GM12891 (cell line): ENCODE data around the gene ITM2B.
"Not testable (repeated sequence)": the region's sequence is repeated elsewhere in the genome, so short reads cannot be mapped to it uniquely, and the experiment has no call there.

Experiments
- DNase-seq: peaks from one replicate; pipeline ENCODE4 v3.0.0; 2011; ENCODE audit warnings: low spot score; ENCODE audit not compliant: insufficient read length
- FAIRE-seq: peaks from 2 replicates; lab custom pipeline; 2011; peaks lifted over from hg19 to GRCh38; lab: Jason Lieb, UNC
- PAX5 ChIP-seq: IDR thresholded peaks from 2 replicates; pipeline ENCODE4 v1.6.1; 2011; ENCODE audit warnings: low read length, moderate library complexity, mild to moderate bottlenecking; ENCODE audit not compliant: insufficient read depth, severe bottlenecking
- POLR2A ChIP-seq: IDR thresholded peaks from 2 replicates; pipeline ENCODE4 v1.6.1; 2011; ENCODE audit warnings: low read depth, low read length, control low read depth
- POLR2AphosphoS5 ChIP-seq: IDR thresholded peaks from 2 replicates; pipeline ENCODE4 v1.6.1; 2011; ENCODE audit warnings: low read depth, low read length, control low read depth
- POU2F2 ChIP-seq: IDR thresholded peaks from 2 replicates; pipeline ENCODE4 v1.6.1; 2011; ENCODE audit warnings: low read depth, mild to moderate bottlenecking, control low read depth, low read length, moderate library complexity
- SPI1 ChIP-seq: IDR thresholded peaks from 2 replicates; pipeline ENCODE4 v1.6.1; 2011; ENCODE audit warnings: low read depth, low read length, control low read depth
- TAF1 ChIP-seq: IDR thresholded peaks from 2 replicates; pipeline ENCODE4 v1.6.1; 2011; ENCODE audit warnings: low read depth, low read length, control low read depth

ITM2B gene

GRCh38 chr13:48201044-48201443, 32.0 kb upstream of the ITM2B start:
- no peak for DNase-seq
- no peak for FAIRE-seq
- no peak for TF ChIP-seq POLR2AphosphoS5
- no peak for TF ChIP-seq SPI1
- no peak for TF ChIP-seq TAF1
- no peak for TF ChIP-seq POU2F2
- TF ChIP-seq POLR2A: no peak
- no peak for TF ChIP-seq PAX5

GRCh38 chr13:48207207-48207606, 25.8 kb upstream of the ITM2B start:
- FAIRE-seq, DNase-seq: not testable (repeated sequence)

GRCh38 chr13:48210178-48210577, 22.8 kb upstream of the ITM2B start:
- TF ChIP-seq POLR2AphosphoS5: no peak
- TF ChIP-seq POU2F2: no peak
- no peak for TF ChIP-seq PAX5
- DNase-seq (no peak), FAIRE-seq (peak; percentile 26)

- FAIRE-seq (no peak), DNase-seq (no peak)
- TF ChIP-seq SPI1 (no peak), TAF1 (no peak), POU2F2 (no peak), POLR2A (no peak)
Measured at GRCh38 chr13:48214519-48215121, 18.4 kb upstream of the ITM2B start.

GRCh38 chr13:48215511-48216203, 17.3 kb upstream of the ITM2B start:
- DNase-seq, FAIRE-seq: not testable (repeated sequence)

- DNase-seq (no peak), FAIRE-seq (no peak)
- no peak for TF ChIP-seq POLR2AphosphoS5
- no peak for TF ChIP-seq SPI1
- TF ChIP-seq POLR2A: no peak
- no peak for TF ChIP-seq POU2F2
- no peak for TF ChIP-seq TAF1
Measured at GRCh38 chr13:48216204-48216711, 16.7 kb upstream of the ITM2B start.

GRCh38 chr13:48220592-48220980, 12.4 kb upstream of the ITM2B start:
- FAIRE-seq: no peak
- TF ChIP-seq POLR2AphosphoS5 (no peak), SPI1 (no peak)
- DNase-seq: no peak

- no peak for DNase-seq
- FAIRE-seq: peak; percentile 47
- no peak for TF ChIP-seq POU2F2
- no peak for TF ChIP-seq POLR2A
- no peak for TF ChIP-seq POLR2AphosphoS5
- TF ChIP-seq PAX5: no peak
- TF ChIP-seq SPI1: no peak
- no peak for TF ChIP-seq TAF1
Measured at GRCh38 chr13:48220981-48221685, 11.9 kb upstream of the ITM2B start.

- FAIRE-seq: peak; percentile 52
- no peak for TF ChIP-seq POLR2A
- no peak for TF ChIP-seq POU2F2
- DNase-seq: no peak
Measured at GRCh38 chr13:48221686-48222187, 11.3 kb upstream of the ITM2B start.

GRCh38 chr13:48222358-48223301, 10.4 kb upstream of the ITM2B start:
- DNase-seq (no peak), FAIRE-seq (peak; percentile 9)
- no peak for TF ChIP-seq PAX5
